Testis (tissue), 3 donors: ENCODE measurements around the gene MACROD2. TPM values are rescaled to one million over a fixed set of nuclear protein-coding genes. Genes with fewer than 3 reads are reported as not detected.

Experiments used
- DNase-seq: peaks from one replicate; pipeline ENCODE4 v3.0.0-alpha.2; 2019
- H3K27ac ChIP-seq, 2 donors: fragments of 200-600 bp; sonication (generic); one replicate each; pipeline ENCODE4 v1.5.1; 2019
- H3K27me3 ChIP-seq: fragments of 200-600 bp; sonication (generic); one replicate; pipeline ENCODE4 v1.5.1; 2019
- H3K36me3 ChIP-seq: fragments of 200-600 bp; sonication (generic); one replicate; pipeline ENCODE4 v1.5.1; 2017; ENCODE audit warnings: low read depth; ENCODE audit errors: missing control alignments
- H3K4me1 ChIP-seq: fragments of 200-600 bp; sonication (generic); one replicate; pipeline ENCODE4 v1.5.1; 2019
- H3K4me3 ChIP-seq, 2 donors: fragments of 200-600 bp; sonication (generic); one replicate each; pipeline ENCODE4 v1.5.1; 2017 to 2019
- H3K9me3 ChIP-seq: fragments of 200-600 bp; sonication (generic); one replicate; pipeline ENCODE4 v1.5.1; 2017
- CTCF ChIP-seq, 3 experiments: fragments of 450-650 bp in 2 of 3; fragments of 200-600 bp in 1 of 3; sonication (generic) in 1 of 3; IDR thresholded peaks; one replicate each; pipeline ENCODE4 v1.5.1; 2016 to 2019; ENCODE audit warnings: antibody characterized with exemption in 3 of 3, mild to moderate bottlenecking in 2 of 3, moderate library complexity in 1 of 3
- POLR2A ChIP-seq: fragments of 450-650 bp; IDR thresholded peaks from one replicate; pipeline ENCODE4 v1.6.1; 2017; ENCODE audit warnings: antibody characterized with exemption, mild to moderate bottlenecking, moderate library complexity
- WGBS, 2 donors: methylation state at CpG; one replicate each; pipeline ENCODE4 v1.1.5; 2018; 5-methylcytosine and 5-hydroxymethylcytosine counted together
- intact Hi-C: fragments of 100-400 bp; cut with DNase I; formaldehyde crosslinking; loops from one replicate; pipeline ENCODE4 v1.15.1; 2023; ENCODE audit warnings: low total_unique reads
- polyA plus RNA-seq: library from polyadenylated mRNA; stranded (reverse); fragments of 350-450 nt; fragmentation: Illumina TruSeq; extraction: RNeasy Lipid Tissue Mini Kit (QIAGEN cat#74804); gene quantifications from one replicate; pipeline ENCODE4 v1.2.3, GENCODE V29; 2014; ENCODE audit warnings: low read depth, low replicate concordance; ENCODE audit not compliant: insufficient read depth
- total RNA-seq, 2 donors: library from RNA; depleted of rRNA; stranded (reverse); fragments of >200 nt; gene quantifications; one replicate each; pipeline ENCODE4 v1.2.3, GENCODE V29; 2016

The MACROD2 gene
- total and polyA plus RNA-seq, 3 donors from 2014 or later: 12.6 to 20.6 (median 16.8) TPM

- Histone ChIP-seq H3K4me1 (no peaks in the 10 kb centered on the region), H3K27ac (no peak overlapping the region), H3K27me3 (no peaks in the 10 kb centered on the region), H3K9me3 (no peaks in the 10 kb centered on the region), H3K4me3 (no peak overlapping the region), H3K36me3 (no peaks in the 10 kb centered on the region)
- 92 to 93% methylated on average over 3 of the region's 3 CpGs for WGBS, 2 donors
- no peak for DNase-seq
- intact Hi-C loops: no loop called here
- TF ChIP-seq POLR2A (no peak), CTCF (IDR thresholded peaks at IDR 0.05) (no peak)
Observed at GRCh38 chr20:15179781-15180180, 1184.5 kb downstream of the MACROD2 start.

- Histone ChIP-seq H3K36me3 (no peaks in the 10 kb centered on the region), H3K27ac (no peak overlapping the region), H3K4me3 (no peak overlapping the region), H3K27me3 (no peaks in the 10 kb centered on the region), H3K9me3 (no peaks in the 10 kb centered on the region), H3K4me1 (no peaks in the 10 kb centered on the region)
- no peak for DNase-seq
- TF ChIP-seq CTCF (IDR thresholded peaks at IDR 0.05) (no peak), POLR2A (no peak)
- WGBS, 2 donors: 74 to 78% methylated on average over 3 of the region's 3 CpGs
- intact Hi-C loops: no loop called here
Observed at GRCh38 chr20:15185322-15185721, 1190.0 kb downstream of the MACROD2 start.

GRCh38 chr20:15185913-15186312 is 1190.6 kb downstream of the MACROD2 start:
- DNase-seq: no peak
- no peaks in the 10 kb centered on the region for H3K9me3 ChIP-seq
- intact Hi-C loops: no loop called here
- WGBS, 2 donors: 45 to 92% methylated on average over 2 of the region's 2 CpGs
- no peak overlapping the region for H3K27ac ChIP-seq
- H3K4me1 ChIP-seq: no peaks in the 10 kb centered on the region
- no peak for TF ChIP-seq CTCF (IDR thresholded peaks at IDR 0.05)
- TF ChIP-seq POLR2A: no peak
- H3K27me3 ChIP-seq: no peaks in the 10 kb centered on the region
- H3K4me3 ChIP-seq: no peak overlapping the region
- H3K36me3 ChIP-seq: no peaks in the 10 kb centered on the region

GRCh38 chr20:15187612-15188011 is 1192.3 kb downstream of the MACROD2 start:
- no peaks in the 10 kb centered on the region for H3K36me3 ChIP-seq
- no peaks in the 10 kb centered on the region for H3K9me3 ChIP-seq

More at GRCh38 chr20:15187612-15188011, 1192.3 kb downstream of the MACROD2 start:
- no peak overlapping the region for H3K4me3 ChIP-seq
- no peaks in the 10 kb centered on the region for H3K4me1 ChIP-seq
- no peak for DNase-seq
- intact Hi-C loops: no loop called here
- TF ChIP-seq POLR2A: no peak
- TF ChIP-seq CTCF (IDR thresholded peaks at IDR 0.05): no peak
- 80 to 86% methylated on average over 1 of the region's 1 CpG for WGBS, 2 donors
- no peaks in the 10 kb centered on the region for H3K27me3 ChIP-seq
- H3K27ac ChIP-seq: no peak overlapping the region
